ENCODE data around the gene STK40.

The STK40 gene

DNA sequence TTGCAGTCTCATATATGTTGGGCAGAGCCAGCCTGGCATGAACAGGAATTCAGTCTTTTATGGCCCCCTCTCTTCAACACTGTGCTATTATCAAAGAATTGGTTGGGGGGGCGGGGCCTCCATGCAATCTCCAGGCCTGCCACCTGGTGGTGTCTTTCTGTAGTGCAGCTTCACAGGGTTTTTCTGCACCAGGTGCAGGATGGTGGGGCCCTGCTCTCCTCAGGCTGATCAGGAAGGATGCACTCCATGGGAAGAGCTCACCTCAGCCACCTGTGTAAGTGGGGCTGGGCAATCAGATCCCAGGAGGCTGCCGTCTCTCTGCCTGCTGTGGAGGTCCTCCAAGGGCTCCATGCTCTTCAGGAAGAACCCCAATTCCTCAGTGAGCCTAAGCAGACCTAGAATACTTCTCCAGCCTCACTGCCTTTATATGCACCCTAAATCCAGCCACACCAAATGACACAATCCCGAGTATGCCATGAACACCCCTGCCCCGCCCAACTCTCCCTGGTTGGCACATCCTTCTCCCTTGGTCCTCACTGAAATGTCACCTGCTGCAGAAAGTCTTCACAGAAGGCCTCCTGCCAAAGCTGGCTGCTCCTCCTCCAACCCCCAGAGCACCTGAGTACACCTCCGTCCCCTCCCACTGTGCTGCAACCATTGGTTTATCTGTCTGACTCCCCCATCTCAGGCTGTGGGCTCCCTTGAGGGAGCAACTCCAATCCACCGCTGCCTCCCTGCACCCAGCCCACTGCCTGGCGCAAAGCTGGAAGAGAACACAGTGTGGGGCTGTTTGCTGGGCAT, 16.5 kb downstream of the STK40 start:
- peak; percentile 72 for DNase-seq

DNA sequence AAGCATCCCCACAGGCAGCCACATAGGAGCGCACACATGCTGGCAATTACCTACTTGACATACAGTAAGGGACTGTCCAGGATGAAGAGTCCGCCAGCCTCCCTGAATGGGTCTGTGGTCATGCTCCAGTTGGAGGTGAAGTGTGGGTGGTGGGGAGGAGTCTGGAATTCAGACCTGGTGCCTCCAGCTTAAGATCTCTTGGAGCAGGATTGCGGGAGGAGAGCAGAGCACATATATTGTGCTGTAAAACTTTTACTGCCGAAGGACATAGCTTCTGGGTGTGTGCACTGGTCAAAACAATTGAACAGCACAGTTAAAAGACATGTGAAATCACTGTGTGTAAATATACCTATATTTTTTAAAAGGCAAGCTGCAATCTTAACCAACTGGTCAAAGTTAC, 17.9 kb downstream of the STK40 start:
- no peak for DNase-seq

DNA sequence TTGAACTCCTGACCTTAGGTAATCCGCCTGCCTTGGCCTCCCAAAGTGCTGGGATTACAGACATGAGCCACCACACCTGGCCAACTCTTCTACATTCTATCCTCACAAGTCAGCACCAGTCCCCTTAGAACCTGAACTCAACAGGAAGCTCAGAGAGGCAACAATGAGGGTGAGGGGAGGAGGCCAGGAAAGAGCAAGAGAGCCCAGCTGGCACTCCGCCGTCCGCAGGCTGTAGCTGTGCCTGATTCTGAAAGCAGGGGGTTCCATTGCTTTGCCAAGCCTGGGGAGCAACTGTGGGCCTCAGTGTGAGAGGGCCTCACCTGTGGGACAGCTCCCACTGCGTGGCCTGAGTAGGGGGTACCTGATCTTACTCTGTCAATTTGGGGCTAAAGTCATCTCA, 18.7 kb downstream of the STK40 start:
- DNase-seq = peak; percentile 58

DNA sequence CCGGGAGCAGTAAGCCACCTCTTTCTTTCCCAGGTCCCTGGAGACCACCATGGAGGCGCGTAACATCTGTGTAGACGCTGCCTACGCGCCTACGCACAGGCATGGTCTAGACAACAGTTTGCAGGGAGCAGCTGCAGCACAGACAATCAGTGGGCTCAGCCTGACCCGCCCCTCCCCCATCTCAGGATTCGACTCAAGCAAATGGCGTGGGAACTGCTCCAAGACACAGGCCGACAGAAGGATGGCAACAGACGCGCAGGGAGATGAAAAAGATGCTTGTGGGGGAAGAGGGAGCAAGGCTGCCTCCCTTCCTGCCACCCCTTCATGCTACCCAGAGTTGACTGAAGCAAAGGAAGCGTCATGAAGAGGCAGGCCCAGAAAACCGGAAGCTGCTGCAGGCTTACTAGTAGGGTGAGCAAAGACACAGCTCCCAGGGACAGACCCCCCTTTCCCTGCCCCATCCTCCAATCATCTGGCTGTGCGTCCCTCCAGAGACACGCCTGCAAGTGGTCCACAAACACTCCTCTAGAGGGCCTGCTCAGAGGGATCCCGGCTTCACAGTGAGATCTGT, 19.5 kb downstream of the STK40 start:
- peak; percentile 66 for DNase-seq

DNA sequence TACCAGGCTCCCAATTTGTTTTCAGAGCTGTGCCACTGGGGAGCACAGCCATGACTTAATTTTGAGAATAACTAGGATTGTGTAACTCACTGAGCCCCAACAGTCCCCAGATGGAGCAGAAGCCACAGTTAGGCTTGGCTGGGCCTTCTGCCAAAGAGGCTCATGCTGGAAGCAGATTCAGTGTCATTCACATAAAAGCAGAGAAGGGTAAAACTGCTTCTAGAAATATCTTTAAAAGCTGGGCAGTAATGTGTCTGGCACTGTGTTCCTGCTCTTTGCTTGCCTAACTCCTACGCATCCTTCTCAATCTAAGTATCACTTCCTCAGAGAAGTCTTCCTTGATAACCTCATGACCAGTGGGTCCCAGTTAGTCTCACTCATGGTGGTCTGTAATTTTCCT, 20.3 kb downstream of the STK40 start:
- no peak for DNase-seq

DNA sequence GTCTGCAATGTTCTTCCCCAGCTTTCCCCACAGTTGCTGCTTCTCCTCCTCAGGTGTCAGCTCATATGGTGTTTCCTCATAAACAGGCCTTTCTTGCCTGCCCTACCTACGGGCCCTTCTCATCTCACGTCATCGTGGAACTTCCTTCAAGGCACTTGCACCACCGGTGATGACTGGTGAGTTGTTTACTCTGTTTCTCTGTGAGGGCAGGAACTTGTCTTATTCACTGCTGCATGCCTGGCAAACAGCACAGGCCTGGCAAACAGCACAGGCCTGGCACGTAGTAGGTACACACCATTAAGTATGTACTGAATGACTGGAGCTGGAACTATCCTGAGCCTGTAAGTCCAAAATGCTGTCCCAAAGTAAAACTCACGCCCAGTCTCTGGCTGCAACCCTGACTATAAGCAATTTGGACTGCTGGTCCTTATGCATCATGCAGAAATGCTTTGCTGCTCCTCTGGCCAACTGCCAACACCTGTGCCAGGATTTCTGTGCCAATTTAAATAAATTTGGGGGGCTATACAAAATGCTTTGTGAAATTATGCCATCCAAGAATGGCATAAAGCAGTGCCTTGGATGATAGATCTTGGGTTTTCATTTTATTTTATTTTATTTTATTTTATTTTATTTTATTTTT, 25.7 kb downstream of the STK40 start:
- peak; percentile 46 for DNase-seq

GRCh38 chr1:36359383-36359782, 26.3 kb downstream of the STK40 start:
- no peak for DNase-seq

DNA sequence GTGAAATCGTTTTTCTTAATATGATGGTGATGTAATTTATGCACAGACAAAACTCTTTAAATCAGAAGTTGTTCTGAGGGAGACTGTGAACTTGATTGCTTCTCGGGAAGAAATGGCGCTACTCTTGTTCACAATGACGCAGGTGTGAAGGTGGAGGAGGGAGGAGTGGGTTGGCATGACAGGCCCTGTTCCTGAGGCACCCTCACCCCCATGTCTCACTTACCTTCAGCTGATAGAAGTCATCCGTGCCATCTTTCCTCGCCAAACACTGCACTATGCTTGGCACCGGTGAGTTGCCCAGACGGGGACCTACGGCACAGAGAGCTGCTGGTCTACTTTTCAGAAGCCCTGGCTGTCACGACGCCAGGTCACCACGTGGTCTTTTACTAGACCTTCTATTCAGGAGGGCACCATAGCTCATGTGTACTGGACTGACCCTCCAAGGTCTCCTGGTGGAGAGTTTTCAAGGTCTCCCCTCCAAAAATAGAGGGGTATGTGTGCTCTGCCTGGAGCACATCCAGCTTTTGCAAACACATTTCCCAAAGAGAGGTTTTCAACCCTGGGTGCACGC, 27.1 kb downstream of the STK40 start:
- DNase-seq = no peak

GRCh38 chr1:36355811-36356210, 29.9 kb downstream of the STK40 start:
- no peak for DNase-seq

DNA sequence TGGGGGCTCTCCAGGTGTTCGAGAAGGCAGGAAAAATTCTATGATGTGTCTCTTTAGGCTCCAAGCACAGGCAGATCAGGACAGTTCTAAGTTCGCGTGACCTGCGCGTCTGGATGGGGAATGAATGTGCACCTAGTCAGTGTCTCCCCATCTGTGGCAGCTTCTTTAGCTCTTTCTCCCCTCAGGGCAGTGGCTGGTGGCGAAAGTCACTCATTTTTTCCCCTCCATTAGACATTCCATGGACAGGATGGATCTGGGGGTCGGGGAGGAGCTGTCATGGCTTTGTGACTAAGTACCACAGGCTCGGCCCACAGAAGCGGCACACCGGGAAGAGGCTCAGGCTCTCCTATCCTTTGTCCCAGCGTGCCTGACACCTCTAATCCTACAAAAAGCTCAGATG, 31.2 kb downstream of the STK40 start:
- DNase-seq = no peak

DNA sequence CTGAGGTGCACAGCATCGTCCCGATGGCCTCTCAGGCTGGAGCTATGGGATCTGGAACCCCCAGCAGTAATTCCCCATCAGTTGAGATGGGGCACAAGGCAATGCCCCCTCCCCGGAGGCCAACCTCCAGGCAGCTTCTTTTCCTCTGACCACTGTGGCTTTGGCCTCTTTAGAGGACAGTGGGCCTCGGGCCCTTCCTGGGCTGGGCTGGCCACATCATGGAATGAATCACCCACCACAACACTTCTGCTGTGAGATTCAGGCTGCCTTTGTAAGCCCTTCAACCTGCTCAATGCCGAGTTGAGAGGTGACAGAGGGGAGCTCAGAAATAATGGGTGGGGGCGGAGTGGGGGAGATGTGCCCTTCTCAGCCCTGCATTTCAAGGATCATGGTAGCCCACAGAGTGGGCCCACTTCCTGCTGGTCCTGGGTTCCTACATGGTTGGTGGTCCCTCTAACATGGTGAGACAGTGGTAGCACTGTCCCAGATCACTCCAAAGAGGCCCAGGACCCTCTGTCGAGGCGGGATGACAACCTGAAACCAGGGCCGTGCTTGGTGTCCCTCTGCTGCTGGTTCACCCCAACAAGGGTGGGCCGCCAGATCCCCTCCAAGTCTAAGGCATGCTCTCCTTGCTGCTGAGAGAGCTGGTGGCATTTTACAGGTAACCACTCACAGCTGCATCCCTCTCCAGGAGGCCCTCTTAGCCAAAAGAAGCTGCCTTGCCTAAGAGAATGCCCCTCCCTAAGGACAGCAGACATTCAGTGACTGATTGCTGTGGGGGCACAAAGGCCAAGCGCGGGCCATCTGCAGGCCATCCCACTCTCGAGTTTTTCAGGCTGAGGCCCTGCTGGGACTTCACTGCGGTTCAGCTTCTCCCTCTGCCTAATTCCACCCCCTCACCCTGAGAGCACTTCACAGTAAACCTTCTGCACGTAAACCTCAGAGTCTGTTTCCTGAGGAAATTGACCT, 32.5 kb downstream of the STK40 start:
- DNase-seq = no peak

- DNase-seq = no peak
Measured at GRCh38 chr1:36352125-36352909, 33.4 kb downstream of the STK40 start.

DNA sequence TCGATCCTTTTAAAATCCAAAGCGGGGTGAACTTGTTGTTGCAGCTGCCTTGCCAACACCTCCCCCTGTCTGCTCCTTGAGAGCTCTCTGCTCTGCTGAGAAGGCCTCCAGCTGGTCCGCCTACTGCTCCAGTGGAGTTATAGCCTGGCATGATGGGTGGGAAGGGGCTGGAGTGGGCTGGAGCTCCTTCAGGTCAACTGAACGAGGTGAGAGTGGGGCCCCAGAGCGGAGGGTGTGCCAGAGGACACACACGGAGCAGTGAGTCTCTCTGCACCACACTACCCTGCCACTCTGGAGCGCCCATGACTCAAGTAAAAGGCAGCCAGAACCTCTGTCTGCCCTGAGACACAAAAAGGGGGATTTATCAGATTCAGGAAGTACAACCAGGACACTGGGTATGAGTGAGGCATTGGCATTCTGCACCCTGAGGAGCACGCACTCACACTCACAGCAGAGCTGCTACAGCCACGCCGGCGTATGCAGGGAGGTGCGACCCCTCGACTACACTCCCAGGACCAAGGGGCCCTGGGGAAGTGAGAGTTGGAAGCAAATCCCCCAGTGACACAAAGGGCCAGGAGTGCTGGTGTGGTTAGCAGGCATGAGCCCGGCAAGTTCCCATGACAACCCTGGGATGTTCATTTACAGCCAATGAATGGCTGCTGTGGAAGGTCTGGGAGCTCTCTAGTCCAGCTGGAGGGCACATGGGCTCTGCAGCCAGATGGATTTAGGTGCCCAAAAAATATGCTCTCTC, 34.3 kb downstream of the STK40 start:
- DNase-seq = no peak

- peak; percentile 57 for DNase-seq
Measured at GRCh38 chr1:36350659-36351226, 35.0 kb downstream of the STK40 start.

GRCh38 chr1:36349839-36350238, 35.9 kb downstream of the STK40 start:
- DNase-seq = no peak

DNA sequence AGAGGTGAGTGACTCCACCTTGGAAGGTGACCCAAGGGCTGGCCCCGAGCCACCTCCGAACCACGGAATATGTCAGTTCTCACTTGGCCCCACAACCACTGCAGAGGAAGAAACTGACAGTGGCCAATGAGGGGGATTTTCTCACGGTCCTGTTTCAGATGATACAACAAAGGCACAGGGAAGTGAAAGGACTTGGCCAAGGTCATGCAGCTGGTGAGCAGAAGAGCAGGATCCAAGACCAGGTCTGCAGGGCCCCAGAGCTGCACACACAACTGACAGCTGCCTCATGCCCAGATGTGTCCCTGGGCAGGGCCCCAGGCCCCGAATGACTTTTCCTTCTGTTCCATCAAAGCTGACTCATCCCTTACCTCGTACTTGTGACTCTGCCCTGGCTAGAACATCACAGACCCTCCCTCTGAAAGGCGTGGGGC, 36.5 kb downstream of the STK40 start:
- no peak for DNase-seq

- no peak for DNase-seq
Measured at GRCh38 chr1:36346741-36347370, 38.9 kb downstream of the STK40 start.

- no peak for DNase-seq
Measured at GRCh38 chr1:36345353-36345752, 40.4 kb downstream of the STK40 start.

DNA sequence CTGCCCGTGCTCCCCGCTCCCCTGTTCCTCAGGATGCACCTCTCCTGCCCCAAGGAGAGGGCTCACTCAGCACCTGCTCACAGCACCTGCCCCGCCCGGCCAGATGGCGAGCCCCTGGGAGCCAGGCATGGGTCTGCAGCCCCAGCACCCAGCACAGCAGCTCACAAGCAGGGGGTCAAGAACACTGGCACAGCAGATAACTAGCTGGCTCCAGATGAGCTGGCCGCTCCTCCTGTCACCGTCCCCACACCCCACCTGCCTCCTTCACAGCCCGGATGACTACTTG, 41.4 kb downstream of the STK40 start:
- DNase-seq = no peak

GRCh38 chr1:36343651-36344394, 41.9 kb downstream of the STK40 start:
- DNase-seq = no peak
